GM13976 (cell line): ENCODE measurements around the gene IL20RB.

Experiments
- DNase-seq: peaks from one replicate; pipeline ENCODE4 v3.0.0; 2012; ENCODE audit warnings: low spot score
- CTCF ChIP-seq: IDR thresholded peaks from 2 replicates; pipeline ENCODE4 v1.5.1; 2012; ENCODE audit warnings: borderline replicate concordance, mild to moderate bottlenecking; ENCODE audit not compliant: insufficient read depth; ENCODE audit errors: extremely low read depth, missing control alignments, control extremely low read depth
- in situ Hi-C: fragments of 300-500 bp; cut with MboI; formaldehyde crosslinking; loops from one replicate; pipeline ENCODE4 v1.12.0; 2022; ENCODE audit warnings: low sequenced_read_pairs, mixed read lengths, inconsistent platforms; ENCODE audit not compliant: unreplicated experiment

The IL20RB gene

GRCh38 chr3:137041251-137041650, 83.5 kb downstream of the IL20RB start:
- no peak for TF ChIP-seq CTCF
- DNase-seq = no peak
- in situ Hi-C loops = no loop called here

DNA sequence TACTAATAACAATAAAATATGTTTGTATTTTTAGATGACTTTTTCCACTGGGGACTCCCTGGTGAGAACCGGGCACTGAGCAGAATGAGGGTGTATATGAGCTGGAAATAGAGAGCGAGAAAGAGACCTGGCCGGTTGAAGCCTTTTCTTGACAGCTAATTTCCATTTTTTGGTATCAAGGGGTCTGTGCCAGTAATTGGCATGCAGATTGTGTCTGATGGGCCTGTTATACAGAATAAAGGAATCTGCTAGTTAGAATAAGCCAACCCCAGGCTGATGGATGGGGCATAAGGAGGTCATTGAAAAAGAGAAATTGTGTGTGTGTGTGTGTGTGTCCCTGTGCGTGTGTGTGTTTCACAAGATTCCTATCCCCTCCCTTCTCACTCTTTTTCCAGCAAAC, 83.9 kb downstream of the IL20RB start:
- TF ChIP-seq CTCF = no peak
- no peak for DNase-seq
- in situ Hi-C loops = no loop called here

DNA sequence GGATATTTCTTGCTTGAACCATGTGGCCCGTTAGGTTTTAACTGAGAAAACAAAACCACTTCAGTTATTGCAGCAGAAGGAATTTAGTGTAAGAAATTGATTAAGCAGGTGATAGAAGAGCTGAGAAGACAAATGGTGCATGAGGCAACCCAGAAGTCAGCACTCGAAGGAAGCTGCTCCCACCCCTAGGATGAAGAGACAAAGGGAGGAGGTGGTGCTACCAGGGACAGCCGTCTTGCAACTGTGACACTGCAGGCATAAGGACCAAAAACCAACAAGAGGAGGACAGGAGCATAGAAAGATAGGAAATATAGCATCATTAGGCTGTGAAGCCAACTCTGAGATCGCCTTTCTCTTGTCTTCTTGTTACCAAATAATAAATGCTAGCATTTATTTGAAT, 89.0 kb downstream of the IL20RB start:
- in situ Hi-C loops = no loop called here
- no peak for TF ChIP-seq CTCF
- DNase-seq = no peak

GRCh38 chr3:137047240-137047639, 89.5 kb downstream of the IL20RB start:
- no peak for DNase-seq
- in situ Hi-C loops = no loop called here
- TF ChIP-seq CTCF = no peak

DNA sequence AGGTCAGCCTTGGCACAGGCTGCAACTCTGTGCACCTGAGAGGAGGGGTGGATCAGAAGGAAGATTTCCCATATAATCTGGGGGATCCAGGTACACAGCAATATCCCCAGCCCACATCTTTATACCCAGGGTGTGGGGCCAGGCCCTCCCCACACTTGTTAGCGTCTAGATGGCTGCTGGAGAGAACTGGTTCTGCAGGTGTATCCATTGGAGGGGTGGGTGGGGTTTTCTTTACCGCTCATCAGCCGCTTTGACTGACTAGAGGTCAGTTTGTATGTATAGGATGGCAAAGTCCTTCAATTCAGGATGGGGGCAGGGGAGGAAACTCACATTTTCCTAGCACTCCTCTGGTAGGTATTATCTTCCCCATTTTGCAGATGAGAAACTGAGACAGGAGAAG, 92.5 kb downstream of the IL20RB start:
- no peak for DNase-seq
- in situ Hi-C loops = no loop called here
- TF ChIP-seq CTCF = no peak

- in situ Hi-C loops = no loop called here
- no peak for DNase-seq
- no peak for TF ChIP-seq CTCF
Observed at GRCh38 chr3:137052298-137052697, 94.5 kb downstream of the IL20RB start.
